Endothelial cell of umbilical vein (primary cell): ENCODE data around the gene ZNF415. TPM values are rescaled to one million over a fixed set of nuclear protein-coding genes. Genes with fewer than 3 reads are reported as not detected.
A peak's percentile ranks its signal among the peaks of the same experiment; 100 is the strongest.

ENCODE experiments used
- BruUV-seq: library from RNA; stranded (reverse); fragments of 400-500 nt; replicated peaks from 2 replicates; lab custom pipeline; 2021; lab: Mats Ljungman, UMichigan
- CTCF ChIA-PET: fragments of 300-600, 350-600 bp; sonication (Branson Sonifier 250); formaldehyde crosslinking; loops from one replicate; lab custom pipeline; 2021; ENCODE audit warnings: antibody characterized with exemption, inconsistent platforms; lab: Charles Lee
- POLR2A ChIA-PET: fragments of 300-600, 350-600 bp; sonication (Branson Sonifier 250); formaldehyde crosslinking; loops from one replicate; lab custom pipeline; 2021; ENCODE audit warnings: antibody characterized with exemption, inconsistent platforms; lab: Charles Lee
- DNase-seq: peaks from one replicate; pipeline ENCODE4 v3.0.0-alpha.2; 2011; ENCODE audit warnings: low read depth, low spot score
- FAIRE-seq: peaks from 2 replicates; lab custom pipeline; 2011; peaks lifted over from hg19 to GRCh38; lab: Jason Lieb, UNC
- H2AFZ ChIP-seq: 2 replicates; pipeline ENCODE4 v1.6.0; 2012; ENCODE audit warnings: low read depth, low read length, control low read depth, inconsistent platforms
- H3K27ac ChIP-seq: 2 replicates; pipeline ENCODE4 v1.5.1; 2011; ENCODE audit warnings: low read depth, mild to moderate bottlenecking, control low read depth, low read length, moderate library complexity; ENCODE audit not compliant: insufficient read depth
- H3K27me3 ChIP-seq, 2 experiments: 2 replicates each; pipeline versions ENCODE4 v1.6.0 to v1.6.1; 2011; ENCODE audit warnings: low read length in 2 of 2, mixed read lengths in 1 of 2; ENCODE audit not compliant: control insufficient read depth in 2 of 2, insufficient read depth in 2 of 2
- H3K36me3 ChIP-seq, 2 experiments: 2 replicates in 1 of 2; 3 replicates in 1 of 2; pipeline ENCODE4 v1.5.1; 2011; ENCODE audit warnings: low read length in 2 of 2, mild to moderate bottlenecking in 1 of 2, moderate library complexity in 1 of 2; ENCODE audit not compliant: control insufficient read depth in 2 of 2, insufficient read depth in 2 of 2; ENCODE audit errors: extremely low read depth in 1 of 2
- H3K4me1 ChIP-seq: 3 replicates; pipeline ENCODE4 v1.5.1; 2011; ENCODE audit warnings: mild to moderate bottlenecking, low read length; ENCODE audit not compliant: control insufficient read depth, insufficient read depth; ENCODE audit errors: extremely low read depth
- H3K4me2 ChIP-seq: 2 replicates; pipeline ENCODE4 v1.6.1; 2011; ENCODE audit warnings: low read length, control low read depth, mixed read lengths; ENCODE audit not compliant: insufficient read depth
- H3K4me3 ChIP-seq, 3 experiments: fragments of 200-600 bp in 1 of 3; sonication (generic), shearing (Covaris generic) in 1 of 3; replicated peaks in 1 of 3; 2 replicates each; pipeline ENCODE4 v1.5.1; 2011 to 2016; ENCODE audit warnings: control low read depth in 3 of 3, low read length in 3 of 3, mild to moderate bottlenecking in 2 of 3, inconsistent platforms in 1 of 3, low read depth in 1 of 3, moderate library complexity in 1 of 3; ENCODE audit not compliant: insufficient read depth in 1 of 3
- H3K79me2 ChIP-seq: 2 replicates; pipeline ENCODE4 v1.6.0; 2012; ENCODE audit warnings: low read length, inconsistent platforms; ENCODE audit not compliant: control insufficient read depth, insufficient read depth
- H3K9ac ChIP-seq: replicated peaks from 2 replicates; pipeline ENCODE3; 2011; ENCODE audit warnings: low read length, control low read depth; ENCODE audit not compliant: insufficient read depth; ENCODE audit errors: extremely low read depth
- H3K9me1 ChIP-seq: replicated peaks from 3 replicates; pipeline ENCODE4 v1.6.0; 2011; ENCODE audit warnings: mild to moderate bottlenecking, low read length; ENCODE audit not compliant: control insufficient read depth, insufficient read depth; ENCODE audit errors: extremely low read depth
- H3K9me3 ChIP-seq: replicated peaks from 2 replicates; pipeline ENCODE4 v1.5.1; 2012; ENCODE audit warnings: low read length, inconsistent platforms; ENCODE audit not compliant: control insufficient read depth, insufficient read depth
- H4K20me1 ChIP-seq: replicated peaks from 2 replicates; pipeline ENCODE3; 2011; ENCODE audit warnings: mild to moderate bottlenecking, low read length; ENCODE audit not compliant: control insufficient read depth, insufficient read depth; ENCODE audit errors: extremely low read depth
- GATA2 ChIP-seq: IDR thresholded peaks from 2 replicates; pipeline ENCODE4 v1.7.0; 2011; ENCODE audit warnings: low read depth, mild to moderate bottlenecking, moderate library complexity, mixed read lengths, low read length; ENCODE audit not compliant: insufficient read length, insufficient read depth
- JUN ChIP-seq: IDR thresholded peaks from 2 replicates; pipeline ENCODE4 v1.6.1; 2011; ENCODE audit warnings: borderline replicate concordance, low read depth; ENCODE audit not compliant: insufficient read length, insufficient read depth
- POLR2A ChIP-seq: IDR thresholded peaks from 2 replicates; pipeline ENCODE4 v1.6.1; 2012; ENCODE audit warnings: low read depth, mild to moderate bottlenecking, control low read depth, low read length
- POLR2AphosphoS5 ChIP-seq: IDR thresholded peaks from 2 replicates; pipeline ENCODE4 v1.6.1; 2012; ENCODE audit warnings: low read depth, mild to moderate bottlenecking, control low read depth, low read length, moderate library complexity; ENCODE audit not compliant: insufficient read depth
- dilution Hi-C: fragments of 300-500 bp; cut with MboI; formaldehyde crosslinking; loops from one replicate; pipeline ENCODE4 v1.15.0; 2019; ENCODE audit warnings: low sequenced_read_pairs; ENCODE audit not compliant: extremely low pct_ligation_motif_present
- intact Hi-C: fragments of 100-400 bp; cut with micrococcal nuclease; formaldehyde crosslinking; loops from one replicate; pipeline ENCODE4 v1.10.0; 2022
- polyA plus RNA-seq, 4 experiments: library from polyadenylated mRNA; depleted of rRNA in 3 of 4; stranded (reverse) in 3 of 4; unstranded in 1 of 4; fragments of >200 nt; gene quantifications; 2 replicates each; pipeline versions ENCODE4 v1.2.1 to v1.2.3, GENCODE V29; 2011 to 2012; ENCODE audit warnings: missing spikeins in 1 of 4
- total RNA-seq: library from RNA; stranded (reverse); gene quantifications from 2 replicates; pipeline ENCODE4 v1.2.3, GENCODE V29; 2021
- TF ChIP-seq, protein P1 (sequence below): IDR thresholded peaks from 2 replicates; pipeline ENCODE4 v1.6.1; 2011; ENCODE audit not compliant: insufficient read depth, insufficient read length
- TF ChIP-seq, protein P2 (sequence below), 2 donors: IDR thresholded peaks; 1 replicate in 1 of 2; 2 replicates in 1 of 2; pipeline ENCODE4 v1.5.1; 2011; ENCODE audit warnings: low read length in 2 of 2, mild to moderate bottlenecking in 2 of 2, moderate library complexity in 2 of 2, control low read depth in 1 of 2, inconsistent platforms in 1 of 2, low read depth in 1 of 2; ENCODE audit not compliant: insufficient read depth in 1 of 2; ENCODE audit errors: extremely low read depth in 1 of 2

Gene ZNF415
- total and polyA plus RNA-seq, 2 donors (not counting 3 experiments of a cell fraction or from before 2014, with no cell fraction given) = 0.48 to 0.69 TPM

DNA sequence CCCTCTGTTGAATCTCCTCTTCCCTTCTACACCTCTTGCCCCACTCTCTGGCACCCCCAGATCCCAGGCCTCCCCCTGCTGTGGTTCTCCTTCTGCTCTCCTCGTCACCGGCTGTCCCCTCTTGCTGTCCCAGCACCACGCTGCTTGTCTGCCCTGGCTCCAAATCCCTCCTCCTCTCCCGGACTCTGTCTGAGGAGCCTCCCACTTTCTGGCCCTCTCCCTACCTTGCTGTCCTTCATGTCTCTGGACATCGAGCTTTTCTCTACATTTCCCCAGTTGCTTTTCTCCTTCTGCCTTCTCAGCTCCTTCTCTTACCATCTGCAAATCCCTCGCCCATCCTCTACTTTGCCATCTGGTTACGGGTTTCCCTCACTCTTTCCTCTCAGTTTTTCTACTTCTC is 24.9 kb upstream of the ZNF415 start:
- H3K9ac ChIP-seq = peak overlapping the region; percentile 3
- H4K20me1 ChIP-seq = no peaks in the 10 kb centered on the region
- peaks cover 2% of the 10 kb centered on the region for H3K9me3 ChIP-seq
- H3K4me1 ChIP-seq = peaks cover 8% of the 10 kb centered on the region
- no peaks in the 10 kb centered on the region for H3K27me3 ChIP-seq
- H3K4me2 ChIP-seq = peak overlapping the region; percentile 88
- BruUV-seq = no TSS peak
- intact Hi-C loops (loop anchor here (1.0 kb wide), 2 partner anchors 164 to 261 kb away; no protein-coding TSS in a partner anchor), dilution Hi-C loops (no loop called here)
- FAIRE-seq (no peak), DNase-seq (no peak)
- POLR2A ChIA-PET = no interaction called here
- H3K79me2 ChIP-seq = no peaks in the 10 kb centered on the region
- no peaks in the 10 kb centered on the region for H3K36me3 ChIP-seq
- TF ChIP-seq, protein P1, sequence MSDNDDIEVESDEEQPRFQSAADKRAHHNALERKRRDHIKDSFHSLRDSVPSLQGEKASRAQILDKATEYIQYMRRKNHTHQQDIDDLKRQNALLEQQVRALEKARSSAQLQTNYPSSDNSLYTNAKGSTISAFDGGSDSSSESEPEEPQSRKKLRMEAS = no peak
- TF ChIP-seq GATA2 (no peak), POLR2AphosphoS5 (no peak), JUN (no peak), POLR2A (no peak)
- TF ChIP-seq, protein P2, sequence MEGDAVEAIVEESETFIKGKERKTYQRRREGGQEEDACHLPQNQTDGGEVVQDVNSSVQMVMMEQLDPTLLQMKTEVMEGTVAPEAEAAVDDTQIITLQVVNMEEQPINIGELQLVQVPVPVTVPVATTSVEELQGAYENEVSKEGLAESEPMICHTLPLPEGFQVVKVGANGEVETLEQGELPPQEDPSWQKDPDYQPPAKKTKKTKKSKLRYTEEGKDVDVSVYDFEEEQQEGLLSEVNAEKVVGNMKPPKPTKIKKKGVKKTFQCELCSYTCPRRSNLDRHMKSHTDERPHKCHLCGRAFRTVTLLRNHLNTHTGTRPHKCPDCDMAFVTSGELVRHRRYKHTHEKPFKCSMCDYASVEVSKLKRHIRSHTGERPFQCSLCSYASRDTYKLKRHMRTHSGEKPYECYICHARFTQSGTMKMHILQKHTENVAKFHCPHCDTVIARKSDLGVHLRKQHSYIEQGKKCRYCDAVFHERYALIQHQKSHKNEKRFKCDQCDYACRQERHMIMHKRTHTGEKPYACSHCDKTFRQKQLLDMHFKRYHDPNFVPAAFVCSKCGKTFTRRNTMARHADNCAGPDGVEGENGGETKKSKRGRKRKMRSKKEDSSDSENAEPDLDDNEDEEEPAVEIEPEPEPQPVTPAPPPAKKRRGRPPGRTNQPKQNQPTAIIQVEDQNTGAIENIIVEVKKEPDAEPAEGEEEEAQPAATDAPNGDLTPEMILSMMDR (IDR thresholded peaks at IDR 0.05; ENCODE audit: extremely low read depth in 1 of 2, insufficient read depth in 1 of 2, low read depth in 1 of 2, low read length in 2 of 2) = no peak
- no peak overlapping the region for H3K27ac ChIP-seq
- CTCF ChIA-PET = interaction anchor here (1.8 kb wide), 1 partner anchor 81 kb away, joined by 11 read pairs; no protein-coding TSS in a partner anchor
- H3K9me1 ChIP-seq = no peaks in the 10 kb centered on the region
- peak overlapping the region; percentile 70 for H2AFZ ChIP-seq
- peak overlapping the region in 2 of 3 experiments; percentile 66 to 68 for H3K4me3 ChIP-seq
